Stomach (tissue), 4 donors: ENCODE results near the gene ROCK2.

Experiments
- CTCF ChIP-seq, 7 experiments: fragments of 450-650 bp in 4 of 7; fragments of 200-600 bp in 3 of 7; sonication (generic) in 3 of 7; IDR thresholded peaks; one replicate each; pipeline ENCODE4 v1.5.1; 2016 to 2019; ENCODE audit warnings: antibody characterized with exemption in 7 of 7, control low read depth in 2 of 7, mild to moderate bottlenecking in 1 of 7
- EP300 ChIP-seq: sonication (generic); formaldehyde crosslinking; IDR thresholded peaks from one replicate; pipeline ENCODE4 v1.6.1; 2017; ENCODE audit warnings: antibody characterized with exemption
- POLR2A ChIP-seq, 4 donors: fragments of 450-650 bp; IDR thresholded peaks; one replicate each; pipeline ENCODE4 v1.6.1; 2016; ENCODE audit warnings: antibody characterized with exemption in 4 of 4, control low read depth in 2 of 4, mild to moderate bottlenecking in 1 of 4, moderate library complexity in 1 of 4
- POLR2AphosphoS5 ChIP-seq, 3 donors: sonication (generic); formaldehyde crosslinking; IDR thresholded peaks; one replicate each; pipeline ENCODE4 v1.6.1; 2016; ENCODE audit warnings: antibody characterized with exemption in 3 of 3

DNA sequence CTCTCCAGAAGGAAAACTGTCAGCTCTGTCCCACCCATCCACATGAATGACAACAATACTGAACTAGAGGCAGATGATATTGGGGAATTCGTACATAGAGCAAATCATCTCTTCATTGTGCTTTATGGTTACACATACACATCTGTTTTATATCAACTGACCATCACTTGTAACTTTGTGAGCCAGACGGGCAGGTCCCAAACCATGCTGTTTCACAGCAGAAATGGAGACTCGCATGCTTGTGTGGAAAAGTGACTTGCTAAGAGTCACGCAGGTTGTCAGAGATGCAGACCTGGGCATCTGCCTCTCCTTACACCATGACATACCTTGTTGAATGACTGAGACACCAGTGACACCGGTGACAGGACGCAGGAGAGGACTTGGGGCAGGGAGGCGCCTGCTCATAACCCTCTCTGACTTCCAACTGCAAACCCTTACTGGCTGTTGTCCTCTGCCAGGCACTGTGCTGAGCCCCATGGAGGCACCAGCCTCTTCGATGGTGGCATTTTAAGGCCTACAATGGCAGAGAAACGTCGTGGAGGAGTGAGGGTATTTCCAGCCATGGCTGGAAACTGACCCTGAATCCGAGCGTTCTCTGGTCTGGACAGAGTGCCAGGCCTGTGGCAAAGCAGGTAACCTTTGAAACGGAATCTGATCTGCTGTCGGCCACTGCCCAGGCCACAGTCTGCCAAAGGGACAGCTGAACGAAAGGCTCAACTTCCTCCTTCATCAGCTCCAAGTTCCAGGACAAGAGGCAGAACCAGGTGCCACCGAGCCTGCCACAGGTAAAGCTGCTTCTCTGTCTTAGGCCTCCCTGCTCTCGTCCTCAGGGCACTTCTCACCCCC lies 26.9 kb upstream of the ROCK2 start:
- no peak for TF ChIP-seq POLR2A (IDR thresholded peaks at IDR 0.05)
- TF ChIP-seq CTCF (IDR thresholded peaks at IDR 0.05), result no peak
- peak in 1 of 3 donors; percentile 38 for TF ChIP-seq POLR2AphosphoS5 (IDR thresholded peaks at IDR 0.05)
- no peak for TF ChIP-seq EP300
